D721Med (cell line): ENCODE results near the gene RADX.

Source experiments
- DNase-seq: peaks from one replicate; pipeline ENCODE4 v3.0.0; 2011; ENCODE audit warnings: low spot score; ENCODE audit not compliant: insufficient read length
- FAIRE-seq: peaks from 2 replicates; lab custom pipeline; 2011; peaks lifted over from hg19 to GRCh38; lab: Jason Lieb, UNC
- TF ChIP-seq, protein P1 (sequence below): IDR thresholded peaks from 2 replicates; pipeline ENCODE4 v1.5.1; 2012; ENCODE audit warnings: mild to moderate bottlenecking, control low read depth; ENCODE audit not compliant: insufficient read depth; ENCODE audit errors: missing control alignments

Gene RADX, protein sequence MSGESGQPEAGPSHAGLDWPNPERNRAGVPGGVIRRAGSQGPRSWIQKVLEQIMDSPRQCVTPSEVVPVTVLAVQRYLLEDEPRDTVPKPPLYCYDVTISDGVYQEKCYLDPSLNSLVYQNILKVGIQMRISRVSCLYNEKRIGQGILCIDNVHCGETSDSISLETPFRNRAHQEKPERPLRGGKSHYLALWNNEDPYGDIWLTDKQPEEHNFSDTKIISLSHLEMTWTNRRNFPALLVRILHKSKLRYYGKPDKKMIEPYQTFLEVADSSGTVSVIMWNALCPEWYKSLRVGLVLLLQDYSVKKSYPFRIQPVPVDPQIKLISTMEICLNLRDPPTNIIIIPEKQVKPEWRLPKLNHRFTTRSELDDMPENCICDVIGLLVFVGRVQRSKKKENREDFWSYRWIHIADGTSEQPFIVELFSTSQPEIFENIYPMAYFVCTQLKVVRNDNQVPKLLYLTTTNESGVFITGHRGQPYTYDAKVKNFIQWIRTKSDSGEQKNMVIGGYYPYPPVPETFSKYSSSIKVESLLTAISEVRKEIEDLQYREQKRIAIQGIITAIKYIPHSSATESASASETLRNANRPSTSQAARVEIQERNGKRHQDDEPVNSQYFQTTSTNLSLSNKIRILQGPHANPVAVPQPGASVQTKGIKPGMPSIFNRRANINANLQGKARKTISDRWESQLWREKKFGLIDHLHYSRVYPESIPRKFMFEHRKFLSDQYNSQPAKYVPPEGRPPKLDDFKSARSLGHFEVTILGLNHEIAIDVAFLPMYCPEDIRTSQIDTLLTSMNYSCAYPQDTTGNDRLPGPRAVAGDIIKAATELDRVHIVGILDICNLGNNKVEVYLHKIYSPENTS

DNA sequence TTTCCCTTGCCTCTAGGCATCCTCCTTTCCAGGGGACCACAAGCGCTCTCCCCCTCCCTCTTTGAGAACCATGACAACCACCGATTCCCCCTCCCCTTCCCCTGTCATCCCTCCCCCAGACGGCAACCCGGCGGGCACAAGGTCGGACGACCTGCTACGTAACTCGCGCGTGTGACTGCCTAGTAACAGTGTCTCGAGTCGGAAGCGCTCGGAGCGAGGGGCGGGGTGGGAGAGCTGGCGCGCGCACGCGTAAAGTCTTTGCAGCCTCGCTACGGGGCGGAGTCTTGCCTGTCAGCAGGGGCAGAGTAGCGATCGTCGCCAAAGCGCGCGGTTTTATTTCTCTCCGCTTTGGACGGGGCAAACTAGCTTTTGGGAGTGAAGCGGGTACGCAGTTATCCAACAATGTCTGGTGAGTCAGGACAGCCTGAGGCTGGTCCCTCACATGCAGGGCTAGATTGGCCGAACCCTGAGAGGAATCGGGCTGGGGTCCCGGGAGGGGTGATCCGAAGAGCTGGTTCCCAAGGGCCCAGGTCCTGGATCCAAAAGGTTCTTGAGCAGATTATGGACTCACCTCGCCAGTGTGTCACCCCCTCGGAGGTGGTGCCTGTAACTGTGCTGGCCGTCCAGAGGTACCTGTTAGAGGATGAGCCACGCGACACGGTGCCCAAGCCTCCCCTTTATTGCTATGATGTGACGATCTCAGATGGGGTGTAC, at the start of gene RADX:
RADX (plus strand) TSS at position 300 of the 714 bp plus-strand sequence; CDS start at position 403, 103 bp downstream.
- DNase-seq (no peak), FAIRE-seq (no peak)
- TF ChIP-seq, protein P1, sequence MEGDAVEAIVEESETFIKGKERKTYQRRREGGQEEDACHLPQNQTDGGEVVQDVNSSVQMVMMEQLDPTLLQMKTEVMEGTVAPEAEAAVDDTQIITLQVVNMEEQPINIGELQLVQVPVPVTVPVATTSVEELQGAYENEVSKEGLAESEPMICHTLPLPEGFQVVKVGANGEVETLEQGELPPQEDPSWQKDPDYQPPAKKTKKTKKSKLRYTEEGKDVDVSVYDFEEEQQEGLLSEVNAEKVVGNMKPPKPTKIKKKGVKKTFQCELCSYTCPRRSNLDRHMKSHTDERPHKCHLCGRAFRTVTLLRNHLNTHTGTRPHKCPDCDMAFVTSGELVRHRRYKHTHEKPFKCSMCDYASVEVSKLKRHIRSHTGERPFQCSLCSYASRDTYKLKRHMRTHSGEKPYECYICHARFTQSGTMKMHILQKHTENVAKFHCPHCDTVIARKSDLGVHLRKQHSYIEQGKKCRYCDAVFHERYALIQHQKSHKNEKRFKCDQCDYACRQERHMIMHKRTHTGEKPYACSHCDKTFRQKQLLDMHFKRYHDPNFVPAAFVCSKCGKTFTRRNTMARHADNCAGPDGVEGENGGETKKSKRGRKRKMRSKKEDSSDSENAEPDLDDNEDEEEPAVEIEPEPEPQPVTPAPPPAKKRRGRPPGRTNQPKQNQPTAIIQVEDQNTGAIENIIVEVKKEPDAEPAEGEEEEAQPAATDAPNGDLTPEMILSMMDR, result no peak

DNA sequence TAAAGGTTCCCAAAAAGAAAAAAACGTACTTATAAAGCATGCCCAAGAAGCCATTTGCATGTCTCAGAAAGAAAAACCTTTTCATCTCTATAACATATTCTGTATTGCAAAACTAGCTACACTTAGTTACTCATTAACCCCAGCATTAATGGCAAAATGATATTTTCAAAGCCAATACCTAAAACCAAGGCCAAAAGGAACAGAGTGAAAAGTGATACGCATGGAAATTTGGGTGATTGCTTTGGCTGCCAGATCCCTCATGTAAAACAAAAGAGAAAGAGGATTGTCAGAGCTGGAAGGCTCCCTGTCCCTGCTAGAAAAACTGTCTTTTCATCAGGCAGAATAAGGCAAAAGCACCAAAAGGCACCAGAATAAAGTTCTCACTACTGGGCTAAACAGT, 46.8 kb upstream of the RADX start:
- TF ChIP-seq, protein P1, result no peak
- DNase-seq (no peak), FAIRE-seq (no peak)

DNA sequence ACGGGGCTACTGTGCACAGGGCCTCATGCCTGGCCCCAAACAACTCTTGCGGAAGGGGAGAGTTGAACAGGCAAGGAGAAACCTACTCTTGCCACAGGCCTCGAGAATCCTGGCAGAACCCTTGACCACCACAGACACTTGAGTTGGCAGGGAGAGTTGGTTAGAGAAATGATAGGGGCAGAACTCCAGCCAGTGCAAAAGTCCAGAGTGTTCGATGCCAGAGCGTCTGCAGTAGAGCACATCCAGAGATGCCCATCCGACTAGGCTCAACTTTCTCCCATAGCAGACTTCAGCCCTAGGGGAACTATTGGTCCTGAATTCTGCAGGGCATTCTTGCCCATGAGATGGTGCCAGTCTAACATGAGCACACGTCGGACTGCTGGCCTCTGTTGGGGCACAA, 45.4 kb upstream of the RADX start:
- no peak for FAIRE-seq
- DNase-seq, result no peak
- TF ChIP-seq, protein P1, result no peak

DNA sequence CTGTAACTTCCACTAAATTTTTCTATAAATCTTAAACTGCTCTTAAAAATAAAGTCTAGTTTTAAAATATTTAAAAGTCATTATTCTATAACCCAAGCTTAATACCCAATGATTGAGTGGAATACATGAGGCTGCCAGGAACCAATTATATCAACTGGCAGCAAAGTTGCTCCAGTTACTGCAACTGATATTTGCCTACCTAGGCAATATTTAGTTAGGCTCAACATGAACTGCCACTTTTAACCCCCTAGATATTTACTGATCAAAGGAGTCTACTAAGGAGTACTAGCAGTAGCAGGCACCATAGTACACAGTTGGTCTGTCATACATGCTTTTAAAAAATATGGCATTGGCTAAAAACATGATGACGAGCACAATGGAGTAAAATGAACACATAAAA, 29.9 kb upstream of the RADX start:
- TF ChIP-seq, protein P1, result no peak
- DNase-seq (no peak), FAIRE-seq (no peak)

DNA sequence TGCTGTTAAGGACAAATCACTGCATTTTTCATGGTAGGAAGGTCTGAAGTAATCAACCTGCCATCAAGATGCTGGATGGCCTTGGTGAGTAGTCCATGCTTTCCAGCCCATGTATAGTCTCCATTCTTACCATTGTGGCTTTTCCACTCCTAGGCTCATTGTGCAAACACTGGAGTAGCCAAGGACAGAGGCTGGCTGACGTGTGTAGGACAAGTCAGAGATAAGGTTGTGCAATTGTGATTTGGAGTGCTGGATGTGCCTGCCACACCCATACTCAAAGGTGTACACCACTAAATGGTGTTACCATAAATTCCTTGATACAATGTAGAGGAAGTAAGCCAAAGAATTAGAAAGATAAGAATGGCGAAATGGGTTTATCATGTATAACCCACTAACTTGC, 26.3 kb upstream of the RADX start:
- FAIRE-seq (no peak), DNase-seq (no peak)
- TF ChIP-seq, protein P1, result no peak

DNA sequence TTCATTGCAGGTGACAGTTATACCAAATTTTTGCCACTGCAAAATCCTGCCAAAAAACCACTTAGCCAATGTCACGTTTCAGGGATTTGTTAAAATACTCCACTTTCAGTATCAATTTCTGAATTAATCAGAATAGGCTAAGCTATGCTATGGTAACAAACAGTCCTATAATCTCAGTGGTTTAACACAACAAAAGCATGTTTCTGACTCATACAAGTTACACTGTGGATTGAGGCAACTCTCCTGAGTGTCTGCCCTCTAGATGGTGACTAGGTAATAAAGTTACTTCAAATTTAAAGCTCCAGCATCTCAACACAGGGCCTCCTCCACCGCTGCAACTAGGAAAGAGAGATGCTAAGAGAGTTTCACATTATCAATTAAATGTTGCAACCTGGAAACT, 23.0 kb upstream of the RADX start:
- DNase-seq, result no peak
- TF ChIP-seq, protein P1, result no peak
- no peak for FAIRE-seq
